Occipital lobe (tissue), 2 donors: Measurements from ENCODE around the gene RUNX2. TPM values are rescaled to one million over a fixed set of nuclear protein-coding genes. Genes with fewer than 3 reads are reported as not detected.

Experiments
- DNase-seq: peaks from one replicate; lab custom pipeline; 2025; lab: John Stamatoyannopoulos, UW
- total RNA-seq: library from RNA; depleted of rRNA; stranded (reverse); fragments of >200 nt; gene quantifications from one replicate; pipeline ENCODE4 v1.2.3, GENCODE V29; 2014

Gene RUNX2
- total RNA-seq, 1 donor from 2014 or later: 0.16 TPM

GRCh38 chr6:45643126-45643525 is 315.0 kb downstream of the RUNX2 start:
- DNase-seq: no peak

GRCh38 chr6:45644720-45645119 is 316.6 kb downstream of the RUNX2 start:
- no peak for DNase-seq

- DNase-seq: no peak
Measured at GRCh38 chr6:45645302-45645701, 317.2 kb downstream of the RUNX2 start.

- DNase-seq: no peak
Measured at GRCh38 chr6:45647341-45648261, 319.5 kb downstream of the RUNX2 start.

GRCh38 chr6:45648262-45648620 is 320.1 kb downstream of the RUNX2 start:
- no peak for DNase-seq

- DNase-seq: no peak
Measured at GRCh38 chr6:45650524-45651135, 322.5 kb downstream of the RUNX2 start.

GRCh38 chr6:45651301-45651700 is 323.2 kb downstream of the RUNX2 start:
- DNase-seq: no peak

GRCh38 chr6:45652416-45652815 is 324.3 kb downstream of the RUNX2 start:
- no peak for DNase-seq

GRCh38 chr6:45653117-45653883 is 325.2 kb downstream of the RUNX2 start:
- no peak for DNase-seq

- DNase-seq: no peak
Measured at GRCh38 chr6:45654673-45655072, 326.5 kb downstream of the RUNX2 start.

GRCh38 chr6:45655745-45656476 is 327.8 kb downstream of the RUNX2 start:
- DNase-seq: no peak

- no peak for DNase-seq
Measured at GRCh38 chr6:45657226-45657625, 329.1 kb downstream of the RUNX2 start.

GRCh38 chr6:45658400-45658799 is 330.3 kb downstream of the RUNX2 start:
- no peak for DNase-seq

GRCh38 chr6:45658958-45659357 is 330.8 kb downstream of the RUNX2 start:
- DNase-seq: no peak

GRCh38 chr6:45661661-45662060 is 333.5 kb downstream of the RUNX2 start:
- no peak for DNase-seq

GRCh38 chr6:45663251-45664221 is 335.4 kb downstream of the RUNX2 start:
- DNase-seq: peak; percentile 28

- DNase-seq: no peak
Measured at GRCh38 chr6:45664707-45665106, 336.6 kb downstream of the RUNX2 start.

- DNase-seq: no peak
Measured at GRCh38 chr6:45665859-45666258, 337.7 kb downstream of the RUNX2 start.

GRCh38 chr6:45666846-45667245 is 338.7 kb downstream of the RUNX2 start:
- no peak for DNase-seq

- DNase-seq: no peak
Measured at GRCh38 chr6:45667300-45667699, 339.2 kb downstream of the RUNX2 start.
